IMR-90 (cell line): Measurements from ENCODE around the gene ORAI3. TPM values are rescaled to one million over a fixed set of nuclear protein-coding genes. Genes with fewer than 3 reads are reported as not detected.

ENCODE experiments used
- microRNA-seq, 2 experiments: library from miRNA; stranded (forward) in 1 of 2; unstranded in 1 of 2; fragments of 10-50 nt in 1 of 2; fragments of <30 nt in 1 of 2; gene quantifications in 1 of 2; microRNA quantifications in 1 of 2; one replicate each; pipeline versions ENCODE3 to v1.1.0; 2013 to 2020; ENCODE audit not compliant: insufficient read depth in 1 of 2, insufficient read length in 1 of 2, unreplicated experiment in 1 of 2
- polyA plus RNA-seq, 3 experiments: library from polyadenylated mRNA; depleted of rRNA; stranded (reverse); fragments of >200 nt; gene quantifications; 2 replicates each; pipeline ENCODE4 v1.2.3, GENCODE V29; 2012; ENCODE audit warnings: low replicate concordance in 1 of 3
- small RNA-seq, 5 experiments: library from RNA; depleted of rRNA; stranded (forward); fragments of <200 nt; gene quantifications; one replicate each; pipeline ENCODE3, GENCODE V24; 2012
- total RNA-seq: library from RNA; depleted of rRNA; stranded (reverse); fragments of >200 nt; gene quantifications from 2 replicates; pipeline ENCODE4 v1.2.3, GENCODE V29; 2012; rRNA removed

The ORAI3 gene
- total and polyA plus RNA-seq, 2 of the 4 experiments (the other 2 are of a cell fraction) = 6.8 to 16.9 TPM

Small RNA genes lying within 50 kb of the gene (microRNA-seq; reads per million reads assigned to microRNA genes)
- gene AC135048.1 (ENCODE audit: insufficient read depth, insufficient read length) = not detected

Small RNA genes lying within 50 kb of the gene (small RNA-seq; reads per million reads assigned to genes)
- gene AC135048.1 = 0 reads per million in 5 experiments

Other genes starting within 250 kb of the ORAI3 start
- gene SRCAP, start 249.9 kb upstream of the ORAI3 start, total RNA-seq = 4.5 and 6.4 TPM in 2 replicates
- 8.2 and 8.9 TPM in 2 replicates for gene SRCAP, start 249.9 kb upstream of the ORAI3 start, polyA plus RNA-seq (2012; rRNA removed)
- 26.0 and 26.7 TPM in 2 replicates for gene PHKG2, start 200.6 kb upstream of the ORAI3 start, total RNA-seq
- 37.7 and 38.9 TPM in 2 replicates for gene PHKG2, start 200.6 kb upstream of the ORAI3 start, polyA plus RNA-seq (2012; rRNA removed)
- gene CFAP119, start 187.0 kb upstream of the ORAI3 start, total RNA-seq = 0.90 and 1.7 TPM in 2 replicates
- gene CFAP119, start 187.0 kb upstream of the ORAI3 start, polyA plus RNA-seq (2012; rRNA removed) = 7.6 and 8.8 TPM in 2 replicates
- 63.9 and 72.4 TPM in 2 replicates for gene RNF40, start 186.7 kb upstream of the ORAI3 start, total RNA-seq
- gene RNF40, start 186.7 kb upstream of the ORAI3 start, polyA plus RNA-seq (2012; rRNA removed) = 46.7 and 49.7 TPM in 2 replicates
- 9.1 and 9.4 TPM in 2 replicates for gene ZNF629, start 161.9 kb upstream of the ORAI3 start, total RNA-seq
- 6.6 and 7.3 TPM in 2 replicates for gene ZNF629, start 161.9 kb upstream of the ORAI3 start, polyA plus RNA-seq (2012; rRNA removed)
- gene BCL7C, start 55.0 kb upstream of the ORAI3 start, total RNA-seq = 32.3 and 38.6 TPM in 2 replicates
- gene BCL7C, start 55.0 kb upstream of the ORAI3 start, polyA plus RNA-seq (2012; rRNA removed) = 34.9 and 54.4 TPM in 2 replicates
- gene CTF1, start 52.5 kb upstream of the ORAI3 start, total RNA-seq = 0.18 and 0.56 TPM in 2 replicates
- gene CTF1, start 52.5 kb upstream of the ORAI3 start, polyA plus RNA-seq (2012; rRNA removed) = 12.9 and 13.8 TPM in 2 replicates
- 5.0 and 5.8 TPM in 2 replicates for gene FBXL19, start 25.5 kb upstream of the ORAI3 start, total RNA-seq
- gene FBXL19, start 25.5 kb upstream of the ORAI3 start, polyA plus RNA-seq (2012; rRNA removed) = 13.8 and 19.6 TPM in 2 replicates
- gene SETD1A, start 8.7 kb downstream of the ORAI3 start, total RNA-seq = 0.54 and 0.56 TPM in 2 replicates
- gene SETD1A, start 8.7 kb downstream of the ORAI3 start, polyA plus RNA-seq (2012; rRNA removed) = 5.8 and 6.5 TPM in 2 replicates
- 9.4 and 11.3 TPM in 2 replicates for gene HSD3B7, start 36.1 kb downstream of the ORAI3 start, total RNA-seq
- 8.5 and 9.3 TPM in 2 replicates for gene HSD3B7, start 36.1 kb downstream of the ORAI3 start, polyA plus RNA-seq (2012; rRNA removed)
- gene STX1B, start 61.6 kb downstream of the ORAI3 start, total RNA-seq = 3.9 TPM in 2 replicates
- 11.4 and 14.9 TPM in 2 replicates for gene STX1B, start 61.6 kb downstream of the ORAI3 start, polyA plus RNA-seq (2012; rRNA removed)
- 23.5 and 25.0 TPM in 2 replicates for gene STX4, start 84.5 kb downstream of the ORAI3 start, total RNA-seq
- 66.4 and 67.9 TPM in 2 replicates for gene STX4, start 84.5 kb downstream of the ORAI3 start, polyA plus RNA-seq (2012; rRNA removed)
- gene ZNF668, start 125.2 kb downstream of the ORAI3 start, total RNA-seq = 4.5 and 5.3 TPM in 2 replicates
- gene ZNF668, start 125.2 kb downstream of the ORAI3 start, polyA plus RNA-seq (2012; rRNA removed) = 11.6 and 15.4 TPM in 2 replicates
- 6.8 and 6.9 TPM in 2 replicates for gene ZNF646, start 125.4 kb downstream of the ORAI3 start, total RNA-seq
- 4.9 and 5.5 TPM in 2 replicates for gene ZNF646, start 125.4 kb downstream of the ORAI3 start, polyA plus RNA-seq (2012; rRNA removed)
- gene PRSS53, start 139.9 kb downstream of the ORAI3 start, total RNA-seq = 0.56 and 0.72 TPM in 2 replicates
- 5.4 and 5.9 TPM in 2 replicates for gene PRSS53, start 139.9 kb downstream of the ORAI3 start, polyA plus RNA-seq (2012; rRNA removed)
- gene VKORC1, start 145.7 kb downstream of the ORAI3 start, total RNA-seq = 61.9 and 65.2 TPM in 2 replicates
- gene VKORC1, start 145.7 kb downstream of the ORAI3 start, polyA plus RNA-seq (2012; rRNA removed) = 317 and 362 TPM in 2 replicates
- 24.4 and 26.0 TPM in 2 replicates for gene BCKDK, start 159.3 kb downstream of the ORAI3 start, total RNA-seq
- 79.3 and 89.7 TPM in 2 replicates for gene BCKDK, start 159.3 kb downstream of the ORAI3 start, polyA plus RNA-seq (2012; rRNA removed)
- gene KAT8, start 168.6 kb downstream of the ORAI3 start, total RNA-seq = 18.9 and 19.4 TPM in 2 replicates
- gene KAT8, start 168.6 kb downstream of the ORAI3 start, polyA plus RNA-seq (2012; rRNA removed) = 27.4 and 28.4 TPM in 2 replicates
- not detected in 2 replicates for gene PRSS8, start 186.7 kb downstream of the ORAI3 start, total RNA-seq
- gene PRSS8, start 186.7 kb downstream of the ORAI3 start, polyA plus RNA-seq (2012; rRNA removed) = 0.10 TPM in 1 of 2 replicates, not detected in the other
- gene PRSS36, start 201.0 kb downstream of the ORAI3 start, total RNA-seq = under 0.01 and 0.18 TPM in 2 replicates
- 0.55 and 0.72 TPM in 2 replicates for gene PRSS36, start 201.0 kb downstream of the ORAI3 start, polyA plus RNA-seq (2012; rRNA removed)
- gene FUS, start 231.1 kb downstream of the ORAI3 start, total RNA-seq = 42.8 and 51.9 TPM in 2 replicates
- 313 and 340 TPM in 2 replicates for gene FUS, start 231.1 kb downstream of the ORAI3 start, polyA plus RNA-seq (2012; rRNA removed)